ENCODE data around the gene INTS11.

Gene INTS11

DNA sequence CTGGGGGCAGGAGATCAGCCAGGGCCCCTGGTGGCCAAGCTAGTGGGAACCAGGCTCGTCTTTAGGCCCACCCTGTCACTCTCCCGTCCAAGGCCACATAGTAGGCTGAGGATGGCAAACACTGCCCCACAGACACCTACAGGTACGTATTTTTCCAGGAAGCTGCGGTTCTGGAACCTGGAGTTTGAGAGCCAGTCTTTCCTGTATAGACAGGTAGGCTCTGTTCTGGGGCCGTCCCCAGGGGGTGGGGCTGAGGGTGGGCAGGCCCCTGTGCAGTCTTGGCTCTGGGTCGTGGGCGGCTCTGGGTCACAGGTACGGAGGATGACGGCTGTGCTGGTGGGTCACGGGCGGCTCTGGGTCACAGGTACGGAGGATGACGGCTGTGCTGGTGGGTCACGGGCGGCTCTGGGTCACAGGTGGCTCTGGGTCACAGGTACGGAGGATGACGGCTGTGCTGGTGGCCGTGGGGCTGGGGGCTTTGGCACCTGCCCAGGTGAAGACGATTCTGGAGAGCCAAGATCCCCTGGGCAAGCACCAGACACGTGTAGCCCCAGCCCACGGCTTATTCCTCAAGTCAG is 13.9 kb downstream of the INTS11 start:
- DNase-seq: no peak

GRCh38 chr1:1310109-1310385 is 14.4 kb downstream of the INTS11 start:
- DNase-seq: no peak

DNA sequence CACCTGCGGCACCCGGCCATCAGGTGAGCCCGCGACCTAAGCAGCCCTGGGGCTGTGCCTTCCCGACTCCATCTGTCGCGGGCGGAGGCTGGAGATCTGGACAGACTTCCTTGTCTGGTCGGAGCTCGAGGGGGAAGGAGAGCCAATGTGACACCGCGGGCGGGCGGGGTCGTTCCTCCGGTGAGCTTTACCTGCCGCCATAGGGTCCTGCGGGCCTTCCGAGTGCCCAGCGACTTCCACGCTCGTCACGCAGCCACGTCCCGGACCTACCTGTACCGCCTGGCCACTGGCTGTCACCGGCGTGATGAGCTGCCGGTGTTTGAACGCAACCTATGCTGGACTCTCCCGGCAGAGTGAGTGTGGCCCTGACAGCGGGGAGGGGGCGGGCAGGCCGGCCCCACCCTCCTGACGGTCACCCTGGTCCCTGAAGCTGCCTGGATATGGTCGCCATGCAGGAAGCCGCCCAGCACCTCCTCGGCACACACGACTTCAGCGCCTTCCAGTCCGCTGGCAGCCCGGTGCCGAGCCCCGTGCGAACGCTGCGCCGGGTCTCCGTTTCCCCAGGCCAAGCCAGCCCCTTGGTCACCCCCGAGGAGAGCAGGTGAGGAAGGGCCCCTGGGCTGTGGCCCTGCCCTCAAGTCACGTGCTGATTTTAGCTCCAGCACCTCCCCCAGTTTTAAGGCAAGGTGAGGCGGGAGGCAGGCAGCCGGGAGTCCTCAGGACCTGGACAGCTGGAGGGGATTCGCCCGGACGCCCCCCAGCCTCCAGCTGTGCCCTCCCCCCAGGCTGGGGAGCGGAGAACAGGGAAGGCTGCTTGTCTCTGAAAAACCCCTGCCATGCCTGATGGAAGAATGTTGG is 15.0 kb downstream of the INTS11 start:
- DNase-seq: no peak

GRCh38 chr1:1308756-1309250 is 15.7 kb downstream of the INTS11 start:
- DNase-seq: no peak

DNA sequence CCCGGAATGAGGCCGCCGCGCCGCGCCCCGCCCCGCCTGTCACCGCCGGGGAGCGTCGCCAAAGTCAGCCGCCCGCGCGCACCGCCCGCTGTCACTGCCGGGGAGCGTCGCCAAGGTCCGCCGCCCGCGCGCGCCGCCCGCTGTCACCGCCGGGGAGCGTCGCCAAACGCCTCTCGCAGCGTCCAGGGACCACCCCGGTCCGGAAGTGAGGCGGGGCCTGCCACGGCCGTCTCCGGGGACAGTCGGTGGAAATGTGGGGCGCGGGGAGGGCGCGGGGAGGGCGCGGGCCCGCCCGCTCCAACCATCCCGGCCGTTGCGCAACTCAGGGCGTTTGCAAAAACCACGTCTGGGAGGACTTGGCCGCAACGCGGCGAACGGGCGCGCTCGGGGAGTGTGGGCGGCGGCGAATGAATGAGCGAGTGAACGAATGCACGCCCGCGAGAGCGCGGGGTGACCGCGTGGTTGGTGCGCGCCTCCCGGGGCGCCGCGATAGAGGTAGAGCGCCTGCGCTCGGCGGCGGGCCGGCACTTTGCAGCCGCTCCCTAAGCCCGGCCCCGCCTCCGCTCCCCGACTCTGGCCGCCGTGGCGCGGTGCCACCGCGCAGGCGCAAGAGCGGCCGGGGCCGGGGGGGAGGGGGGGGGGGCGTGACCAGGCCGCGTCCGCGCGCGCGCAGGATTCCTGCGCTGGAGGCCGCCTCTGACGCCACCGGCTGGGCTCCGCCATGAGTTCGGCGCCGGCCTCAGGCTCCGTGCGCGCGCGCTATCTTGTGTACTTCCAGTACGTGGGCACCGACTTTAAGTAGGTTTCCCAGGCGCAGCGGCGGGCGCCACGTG is 16.3 kb downstream of the INTS11 start, which contains the start of the genes ACAP3 and PUSL1:
Gene ACAP3 (minus strand): TSS at position 8 of the 833 bp plus-strand sequence. CDS start 115 bp downstream, outside the sequence.
Gene PUSL1 (plus strand): TSS at position 675 of the 833 bp plus-strand sequence. CDS start 47 bp downstream, at position 722.
- DNase-seq: peak; percentile 91

- no peak for DNase-seq
Observed at GRCh38 chr1:1307261-1307922, 17.1 kb downstream of the INTS11 start.

GRCh38 chr1:1306661-1307260 is 17.7 kb downstream of the INTS11 start:
- no peak for DNase-seq

- DNase-seq: no peak
Observed at GRCh38 chr1:1306070-1306660, 18.3 kb downstream of the INTS11 start.

GRCh38 chr1:1305300-1306069 is 19.0 kb downstream of the INTS11 start:
- DNase-seq: peak; percentile 78

GRCh38 chr1:1304331-1305299 is 19.8 kb downstream of the INTS11 start:
- no peak for DNase-seq

DNA sequence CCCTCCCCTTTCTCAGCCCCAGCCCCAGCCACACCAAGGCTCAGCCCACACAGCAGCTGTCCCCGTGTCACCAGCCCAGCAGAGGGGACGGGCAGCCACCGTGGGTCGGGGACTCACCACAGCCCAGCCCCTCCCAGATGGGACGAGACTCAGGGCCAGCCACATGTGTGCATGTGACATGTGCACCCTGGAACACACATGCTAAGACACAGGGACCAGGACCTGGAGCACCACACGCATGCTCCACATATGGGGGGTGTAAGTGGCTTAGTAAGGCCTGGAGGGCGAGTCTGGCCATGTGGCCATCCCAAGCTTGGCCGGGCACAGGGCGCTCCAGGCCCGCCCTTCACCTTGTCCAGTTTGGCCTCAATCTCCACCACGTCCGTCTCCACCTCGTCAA is 20.7 kb downstream of the INTS11 start:
- DNase-seq: no peak

DNA sequence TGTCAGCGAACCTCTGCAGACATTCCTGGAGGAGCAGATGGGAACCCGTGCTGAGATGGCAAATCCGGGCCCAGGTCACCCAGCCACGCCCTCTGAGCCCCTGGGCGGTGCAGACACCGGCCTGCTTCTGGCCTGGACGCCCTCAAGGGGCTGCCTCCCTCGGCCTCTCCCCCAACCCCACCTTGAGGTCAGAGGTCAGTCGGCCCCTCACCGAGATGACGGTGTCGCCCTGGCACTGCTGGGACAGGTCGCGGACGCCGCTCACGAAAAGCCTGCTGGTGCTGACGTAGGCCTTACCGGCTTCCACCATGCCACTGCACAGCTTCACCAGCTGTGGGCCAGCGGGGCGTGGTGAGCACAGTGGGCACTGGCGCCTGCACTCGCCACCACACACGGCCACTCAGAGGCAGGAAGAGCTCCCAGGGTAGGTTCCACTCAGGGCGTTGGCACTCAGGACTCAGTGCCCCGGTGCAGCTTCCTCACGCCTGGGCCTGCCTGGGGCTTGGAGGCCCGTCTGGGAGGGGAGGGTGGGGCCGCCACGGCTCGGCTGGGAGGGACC is 21.4 kb downstream of the INTS11 start:
- DNase-seq: no peak

DNA sequence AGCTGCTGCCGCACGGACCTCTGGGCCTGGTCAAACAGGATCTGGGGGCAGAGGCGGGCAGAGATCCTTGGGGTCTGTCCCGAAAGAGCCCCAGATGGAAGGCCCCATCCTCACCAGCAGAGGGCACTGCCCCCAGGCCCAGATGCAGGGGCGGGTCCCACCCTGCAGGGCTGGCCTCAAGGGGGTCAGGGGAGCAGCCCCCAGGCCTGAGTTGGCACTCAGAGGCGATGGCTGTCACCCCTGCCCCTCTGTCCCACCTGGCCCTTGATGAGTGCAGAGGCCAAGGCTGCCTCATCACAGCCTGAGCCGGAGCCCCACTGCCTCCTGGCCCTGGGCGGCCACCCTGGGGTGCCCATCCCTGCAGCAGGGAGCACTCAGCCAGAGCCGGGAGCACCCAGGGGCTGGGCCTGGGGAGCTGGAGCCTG is 22.4 kb downstream of the INTS11 start:
- DNase-seq: no peak

GRCh38 chr1:1300352-1300739 is 24.1 kb downstream of the INTS11 start:
- no peak for DNase-seq

DNA sequence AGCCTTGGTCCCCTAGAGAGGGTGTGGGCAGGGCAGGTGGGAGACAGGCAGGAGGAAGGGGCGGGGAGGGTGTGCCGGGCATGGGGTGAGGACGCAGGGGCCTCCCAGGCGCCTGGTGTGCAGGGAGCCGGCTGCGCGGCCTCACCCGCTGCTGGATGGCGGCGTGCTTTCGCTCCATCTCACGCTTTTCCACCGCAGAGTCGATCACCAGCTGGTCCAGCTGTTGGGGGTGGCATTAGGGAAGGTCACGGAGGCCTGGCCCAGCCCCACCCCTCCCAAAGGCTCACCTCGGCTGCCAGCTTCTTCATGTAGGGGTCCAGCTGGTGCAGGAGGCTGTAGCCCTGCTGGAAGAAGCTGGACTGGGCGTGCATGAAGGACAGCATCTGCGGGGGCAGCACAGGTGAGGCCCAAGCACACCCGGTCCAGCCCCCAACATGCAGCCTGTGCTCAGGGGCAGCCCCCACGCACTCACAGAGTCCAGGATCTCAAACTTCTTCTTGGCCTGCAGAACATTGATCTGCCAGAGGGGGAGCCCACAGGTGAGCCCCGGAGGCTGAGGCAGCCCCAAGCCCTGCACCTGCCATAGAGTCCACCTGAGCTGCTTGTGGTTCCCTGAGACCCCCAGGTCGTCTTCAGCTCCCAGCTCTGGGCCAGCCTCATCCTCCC is 24.6 kb downstream of the INTS11 start:
- DNase-seq: peak; percentile 38

DNA sequence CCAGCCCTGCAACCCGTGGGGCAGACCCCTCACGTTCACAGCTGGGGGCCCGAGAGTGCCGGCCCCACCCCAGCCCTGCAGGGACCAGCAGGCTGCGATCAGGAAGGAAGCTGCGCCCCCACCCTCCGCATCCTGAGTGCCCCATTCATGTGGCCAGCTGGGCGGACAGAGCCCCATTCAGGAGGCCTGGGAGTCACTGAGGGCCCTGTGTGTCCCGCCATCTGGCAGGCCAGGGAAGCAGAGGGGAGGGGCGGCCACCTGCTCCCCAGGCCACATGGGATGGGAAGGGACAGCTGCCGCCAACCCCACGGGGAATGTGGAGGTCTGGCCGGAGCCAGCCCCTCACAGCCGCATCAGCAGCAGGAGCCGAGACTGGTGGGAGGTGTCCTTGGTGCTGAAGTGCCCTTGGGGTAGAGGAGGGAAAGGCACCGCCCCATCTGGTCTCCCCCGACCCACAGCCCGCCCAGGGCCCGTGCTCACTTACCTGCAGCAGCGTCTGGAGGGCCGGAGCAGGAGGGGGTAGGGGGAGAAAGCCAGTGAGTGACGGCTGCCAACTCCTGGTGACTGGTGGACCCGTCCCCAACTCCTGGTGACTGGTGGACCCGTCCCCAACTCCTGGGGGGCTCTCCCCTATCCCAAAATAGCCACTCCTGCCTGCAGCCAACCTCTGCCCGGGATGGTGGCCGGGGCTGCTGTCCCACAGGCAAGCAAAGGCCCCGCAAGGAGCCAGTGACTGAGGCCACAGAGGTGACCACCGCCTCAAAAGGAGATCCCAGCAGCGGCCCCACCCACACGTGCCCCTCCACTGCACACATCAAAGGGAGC is 25.4 kb downstream of the INTS11 start:
- DNase-seq: no peak

DNA sequence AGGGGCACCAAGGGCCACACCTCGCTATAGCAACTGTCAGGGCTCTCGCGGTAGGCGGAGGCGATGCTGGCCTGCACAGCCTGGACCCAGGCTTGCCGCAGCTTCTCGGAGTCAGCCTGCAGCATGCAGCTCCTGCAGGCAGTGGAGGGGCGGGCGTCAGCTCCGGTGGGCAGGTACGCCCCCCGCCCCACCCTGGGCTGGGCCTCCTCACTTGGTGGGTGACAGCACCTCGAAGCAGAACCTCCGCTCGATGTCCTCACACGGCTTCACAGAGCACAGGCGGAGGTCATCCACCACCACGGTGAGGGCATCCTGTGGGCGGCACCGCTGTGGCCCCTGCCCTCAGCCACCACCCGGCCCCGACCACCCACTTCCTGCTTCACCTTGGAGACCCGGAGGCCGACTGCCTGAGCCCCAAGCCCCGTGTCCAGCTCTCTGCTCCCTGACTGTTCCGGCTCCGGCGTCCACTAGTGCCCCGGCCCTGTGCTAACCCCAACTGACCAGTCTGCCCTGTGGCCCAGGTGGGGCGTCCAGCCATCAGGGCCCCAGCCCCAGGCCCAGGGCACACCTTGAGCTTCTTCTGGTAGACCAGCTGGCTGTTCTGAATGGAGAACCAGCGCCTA is 26.5 kb downstream of the INTS11 start:
- no peak for DNase-seq
